GM10266 (cell line): ENCODE data around the gene IL1RAPL2.

ENCODE experiments used
- DNase-seq: peaks from one replicate; pipeline ENCODE4 v3.0.0; 2012; ENCODE audit errors: extremely low spot score
- TF ChIP-seq, protein P1 (sequence below): IDR thresholded peaks from 2 replicates; pipeline ENCODE4 v1.5.1; 2012; ENCODE audit warnings: mild to moderate bottlenecking, low read depth; ENCODE audit not compliant: control insufficient read depth, insufficient read depth; ENCODE audit errors: missing control alignments

Gene IL1RAPL2

GRCh38 chrX:104935581-104935980 lies 369.6 kb downstream of the IL1RAPL2 start:
- DNase-seq = no peak
- TF ChIP-seq, protein P1, sequence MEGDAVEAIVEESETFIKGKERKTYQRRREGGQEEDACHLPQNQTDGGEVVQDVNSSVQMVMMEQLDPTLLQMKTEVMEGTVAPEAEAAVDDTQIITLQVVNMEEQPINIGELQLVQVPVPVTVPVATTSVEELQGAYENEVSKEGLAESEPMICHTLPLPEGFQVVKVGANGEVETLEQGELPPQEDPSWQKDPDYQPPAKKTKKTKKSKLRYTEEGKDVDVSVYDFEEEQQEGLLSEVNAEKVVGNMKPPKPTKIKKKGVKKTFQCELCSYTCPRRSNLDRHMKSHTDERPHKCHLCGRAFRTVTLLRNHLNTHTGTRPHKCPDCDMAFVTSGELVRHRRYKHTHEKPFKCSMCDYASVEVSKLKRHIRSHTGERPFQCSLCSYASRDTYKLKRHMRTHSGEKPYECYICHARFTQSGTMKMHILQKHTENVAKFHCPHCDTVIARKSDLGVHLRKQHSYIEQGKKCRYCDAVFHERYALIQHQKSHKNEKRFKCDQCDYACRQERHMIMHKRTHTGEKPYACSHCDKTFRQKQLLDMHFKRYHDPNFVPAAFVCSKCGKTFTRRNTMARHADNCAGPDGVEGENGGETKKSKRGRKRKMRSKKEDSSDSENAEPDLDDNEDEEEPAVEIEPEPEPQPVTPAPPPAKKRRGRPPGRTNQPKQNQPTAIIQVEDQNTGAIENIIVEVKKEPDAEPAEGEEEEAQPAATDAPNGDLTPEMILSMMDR = no peak

DNA sequence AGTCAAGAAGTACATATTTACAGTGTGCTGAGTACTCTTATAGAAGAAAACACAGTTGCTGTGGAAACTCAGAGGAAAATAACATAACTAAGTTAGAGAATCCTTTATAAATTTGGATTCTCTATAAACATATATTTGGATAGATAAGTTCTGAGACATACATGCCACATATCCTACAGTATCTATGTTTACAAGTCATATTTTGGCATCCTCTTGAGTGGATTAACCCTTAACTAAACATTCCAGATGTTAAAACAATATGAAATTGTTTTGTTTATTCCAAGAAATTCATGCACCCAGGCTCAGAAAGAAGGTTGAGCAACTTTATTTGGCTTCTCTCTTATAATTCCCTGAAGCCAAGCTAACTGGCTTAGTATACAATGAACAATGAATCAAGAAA lies 387.3 kb downstream of the IL1RAPL2 start:
- DNase-seq = no peak
- TF ChIP-seq, protein P1 = no peak

GRCh38 chrX:104961926-104962325 lies 395.9 kb downstream of the IL1RAPL2 start:
- TF ChIP-seq, protein P1 = no peak

GRCh38 chrX:104968241-104968640 lies 402.2 kb downstream of the IL1RAPL2 start:
- no peak for DNase-seq
- TF ChIP-seq, protein P1 = no peak

More at GRCh38 chrX:104961926-104962325, 395.9 kb downstream of the IL1RAPL2 start:
- DNase-seq = no peak

GRCh38 chrX:104972737-104973136 lies 406.7 kb downstream of the IL1RAPL2 start:
- TF ChIP-seq, protein P1 = no peak
- DNase-seq = no peak

DNA sequence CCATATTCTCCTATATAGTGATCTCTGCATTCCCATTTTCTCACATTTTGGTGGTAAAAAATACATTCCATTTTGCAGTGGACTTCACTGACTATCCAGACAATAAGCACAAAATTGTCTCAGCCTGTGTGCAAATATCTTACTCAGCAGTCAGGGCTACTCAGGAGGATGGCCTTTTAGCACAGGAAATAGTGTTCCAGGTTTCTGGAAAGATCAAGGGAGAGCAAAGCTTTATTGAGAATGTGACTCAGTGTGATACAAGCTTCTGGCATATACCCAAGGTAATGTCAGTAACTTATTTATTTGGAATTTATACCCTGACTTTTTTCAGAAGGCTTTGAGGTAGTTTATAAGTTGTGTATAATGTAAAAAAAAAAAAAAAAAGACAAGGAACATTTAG lies 421.1 kb downstream of the IL1RAPL2 start:
- no peak for DNase-seq
- TF ChIP-seq, protein P1 = no peak

GRCh38 chrX:104988038-104988437 lies 422.0 kb downstream of the IL1RAPL2 start:
- DNase-seq = no peak
- TF ChIP-seq, protein P1 = no peak

DNA sequence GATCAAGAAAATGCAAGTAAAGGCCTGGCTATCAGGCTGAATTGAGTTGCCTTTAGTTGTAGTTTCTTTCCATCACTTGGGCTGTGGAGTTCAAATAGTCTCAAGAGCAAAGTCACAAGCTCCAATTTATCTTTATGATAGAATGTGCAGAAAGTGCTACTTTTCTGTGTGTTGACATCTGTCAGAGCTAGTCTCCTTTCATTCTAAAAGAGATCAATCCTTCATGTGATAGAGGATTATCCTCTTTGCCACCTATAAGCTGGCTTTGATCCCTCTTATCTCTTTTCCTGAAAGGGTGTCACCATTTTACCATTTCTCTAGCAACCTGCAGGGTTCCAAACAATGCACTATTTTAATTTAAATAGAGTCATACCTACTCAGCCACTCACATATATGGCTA lies 429.5 kb downstream of the IL1RAPL2 start:
- DNase-seq = no peak
- TF ChIP-seq, protein P1 = no peak
